ENCODE measurements around the gene CNGA1.
"Not testable (repeated sequence)": the region's sequence is repeated elsewhere in the genome, so short reads cannot be mapped to it uniquely, and the experiment has no call there.

Gene CNGA1

GRCh38 chr4:48012824-48013223 is 3.7 kb downstream of the CNGA1 start:
- peak overlapping the region; percentile 92 for H3K27ac ChIP-seq (ENCODE audit: low read depth, low read length)

GRCh38 chr4:48011722-48012121 is 4.8 kb downstream of the CNGA1 start:
- peak overlapping the region; percentile 92 for H3K27ac ChIP-seq (ENCODE audit: low read depth, low read length)
- H3K4me3 ChIP-seq (ENCODE audit: low read depth, low read length) = peak overlapping the region; percentile 37; the same call in 1 of the 2 replicates
- peaks cover 15% of the 10 kb centered on the region for H3K4me1 ChIP-seq (ENCODE audit: control insufficient read depth, insufficient read depth, low read length)
- no peaks in the 10 kb centered on the region for H3K27me3 ChIP-seq (ENCODE audit: control insufficient read depth, insufficient read depth, low read length)
- H3K9me3 ChIP-seq (ENCODE audit: control insufficient read depth, insufficient read depth, low read length) = peaks cover 42% of the 10 kb centered on the region
- H3K36me3 ChIP-seq (ENCODE audit: control insufficient read depth, insufficient read depth, low read length) = peaks cover 16% of the 10 kb centered on the region
- no peak overlapping the region for H3K9ac ChIP-seq (ENCODE audit: low read depth, low read length)

More at GRCh38 chr4:48012824-48013223, 3.7 kb downstream of the CNGA1 start:
- peaks cover 15% of the 10 kb centered on the region for H3K4me1 ChIP-seq (ENCODE audit: control insufficient read depth, insufficient read depth, low read length)
- H3K9me3 ChIP-seq (ENCODE audit: control insufficient read depth, insufficient read depth, low read length) = peaks cover 31% of the 10 kb centered on the region
- peaks cover 16% of the 10 kb centered on the region for H3K36me3 ChIP-seq (ENCODE audit: control insufficient read depth, insufficient read depth, low read length)
- peaks cover 3% of the 10 kb centered on the region for H3K27me3 ChIP-seq (ENCODE audit: control insufficient read depth, insufficient read depth, low read length)
- H3K4me3 ChIP-seq (ENCODE audit: low read depth, low read length) = no peak overlapping the region
- H3K9ac ChIP-seq (ENCODE audit: low read depth, low read length) = no peak overlapping the region

GRCh38 chr4:48010906-48011305 is 5.6 kb downstream of the CNGA1 start:
- H3K4me3 ChIP-seq (ENCODE audit: low read depth, low read length); H3K27me3 ChIP-seq (ENCODE audit: control insufficient read depth, insufficient read depth, low read length); H3K9ac ChIP-seq (ENCODE audit: low read depth, low read length); H3K27ac ChIP-seq (ENCODE audit: low read depth, low read length): not testable (repeated sequence)
- Histone ChIP-seq H3K9me3 (ENCODE audit: control insufficient read depth, insufficient read depth, low read length) (peaks cover 50% of the 10 kb centered on the region), H3K36me3 (ENCODE audit: control insufficient read depth, insufficient read depth, low read length) (peaks cover 16% of the 10 kb centered on the region), H3K4me1 (ENCODE audit: control insufficient read depth, insufficient read depth, low read length) (peaks cover 15% of the 10 kb centered on the region)

GRCh38 chr4:48008021-48008596 is 8.4 kb downstream of the CNGA1 start:
- Histone ChIP-seq H3K9me3 (ENCODE audit: control insufficient read depth, insufficient read depth, low read length) (peaks cover 64% of the 10 kb centered on the region), H3K36me3 (ENCODE audit: control insufficient read depth, insufficient read depth, low read length) (peaks cover 16% of the 10 kb centered on the region), H3K27ac (ENCODE audit: low read depth, low read length) (no peak overlapping the region), H3K4me3 (ENCODE audit: low read depth, low read length) (no peak overlapping the region), H3K4me1 (ENCODE audit: control insufficient read depth, insufficient read depth, low read length) (peaks cover 15% of the 10 kb centered on the region), H3K27me3 (ENCODE audit: control insufficient read depth, insufficient read depth, low read length) (no peaks in the 10 kb centered on the region), H3K9ac (ENCODE audit: low read depth, low read length) (no peak overlapping the region)

GRCh38 chr4:48005781-48006180 is 10.7 kb downstream of the CNGA1 start:
- Histone ChIP-seq H3K27me3 (ENCODE audit: control insufficient read depth, insufficient read depth, low read length) (no peaks in the 10 kb centered on the region), H3K9ac (ENCODE audit: low read depth, low read length) (no peak overlapping the region), H3K27ac (ENCODE audit: low read depth, low read length) (no peak overlapping the region), H3K9me3 (ENCODE audit: control insufficient read depth, insufficient read depth, low read length) (peaks cover 63% of the 10 kb centered on the region), H3K36me3 (ENCODE audit: control insufficient read depth, insufficient read depth, low read length) (peaks cover 16% of the 10 kb centered on the region), H3K4me1 (ENCODE audit: control insufficient read depth, insufficient read depth, low read length) (no peaks in the 10 kb centered on the region), H3K4me3 (ENCODE audit: low read depth, low read length) (no peak overlapping the region)

GRCh38 chr4:48003568-48003967 is 12.9 kb downstream of the CNGA1 start:
- not testable (repeated sequence) for H3K4me1 ChIP-seq (ENCODE audit: control insufficient read depth, insufficient read depth, low read length); H3K27ac ChIP-seq (ENCODE audit: low read depth, low read length); H3K9ac ChIP-seq (ENCODE audit: low read depth, low read length); H3K27me3 ChIP-seq (ENCODE audit: control insufficient read depth, insufficient read depth, low read length); H3K36me3 ChIP-seq (ENCODE audit: control insufficient read depth, insufficient read depth, low read length); H3K4me3 ChIP-seq (ENCODE audit: low read depth, low read length)
- H3K9me3 ChIP-seq (ENCODE audit: control insufficient read depth, insufficient read depth, low read length) = peaks cover 55% of the 10 kb centered on the region

- Histone ChIP-seq H3K36me3 (ENCODE audit: control insufficient read depth, insufficient read depth, low read length) (no peaks in the 10 kb centered on the region), H3K27ac (ENCODE audit: low read depth, low read length) (no peak overlapping the region), H3K4me3 (ENCODE audit: low read depth, low read length) (no peak overlapping the region), H3K9ac (ENCODE audit: low read depth, low read length) (no peak overlapping the region), H3K27me3 (ENCODE audit: control insufficient read depth, insufficient read depth, low read length) (no peaks in the 10 kb centered on the region), H3K4me1 (ENCODE audit: control insufficient read depth, insufficient read depth, low read length) (no peaks in the 10 kb centered on the region), H3K9me3 (ENCODE audit: control insufficient read depth, insufficient read depth, low read length) (peaks cover 48% of the 10 kb centered on the region)
Observed at GRCh38 chr4:48002267-48002666, 14.2 kb downstream of the CNGA1 start.

- Histone ChIP-seq H3K27me3 (ENCODE audit: control insufficient read depth, insufficient read depth, low read length) (no peaks in the 10 kb centered on the region), H3K9me3 (ENCODE audit: control insufficient read depth, insufficient read depth, low read length) (peaks cover 50% of the 10 kb centered on the region), H3K27ac (ENCODE audit: low read depth, low read length) (no peak overlapping the region), H3K36me3 (ENCODE audit: control insufficient read depth, insufficient read depth, low read length) (no peaks in the 10 kb centered on the region), H3K4me1 (ENCODE audit: control insufficient read depth, insufficient read depth, low read length) (no peaks in the 10 kb centered on the region), H3K9ac (ENCODE audit: low read depth, low read length) (no peak overlapping the region), H3K4me3 (ENCODE audit: low read depth, low read length) (no peak overlapping the region)
Observed at GRCh38 chr4:47996021-47996420, 20.5 kb downstream of the CNGA1 start.

- H3K4me1 ChIP-seq (ENCODE audit: control insufficient read depth, insufficient read depth, low read length) = not testable (repeated sequence)
Observed at GRCh38 chr4:47992475-47992874, 24.0 kb downstream of the CNGA1 start.

GRCh38 chr4:47990145-47990544 is 26.3 kb downstream of the CNGA1 start:
- no peaks in the 10 kb centered on the region for H3K36me3 ChIP-seq (ENCODE audit: control insufficient read depth, insufficient read depth, low read length)
- H3K27ac ChIP-seq (ENCODE audit: low read depth, low read length) = no peak overlapping the region
- no peaks in the 10 kb centered on the region for H3K27me3 ChIP-seq (ENCODE audit: control insufficient read depth, insufficient read depth, low read length)
- no peak overlapping the region for H3K9ac ChIP-seq (ENCODE audit: low read depth, low read length)
- no peaks in the 10 kb centered on the region for H3K4me1 ChIP-seq (ENCODE audit: control insufficient read depth, insufficient read depth, low read length)
- peaks cover 27% of the 10 kb centered on the region for H3K9me3 ChIP-seq (ENCODE audit: control insufficient read depth, insufficient read depth, low read length)
- H3K4me3 ChIP-seq (ENCODE audit: low read depth, low read length) = no peak overlapping the region

More at GRCh38 chr4:47992475-47992874, 24.0 kb downstream of the CNGA1 start:
- not testable (repeated sequence) for H3K4me3 ChIP-seq (ENCODE audit: low read depth, low read length); H3K27ac ChIP-seq (ENCODE audit: low read depth, low read length); H3K27me3 ChIP-seq (ENCODE audit: control insufficient read depth, insufficient read depth, low read length); H3K9ac ChIP-seq (ENCODE audit: low read depth, low read length); H3K36me3 ChIP-seq (ENCODE audit: control insufficient read depth, insufficient read depth, low read length)
- peaks cover 42% of the 10 kb centered on the region for H3K9me3 ChIP-seq (ENCODE audit: control insufficient read depth, insufficient read depth, low read length)

GRCh38 chr4:47974566-47974965 is 41.9 kb downstream of the CNGA1 start:
- no peaks in the 10 kb centered on the region for H3K4me1 ChIP-seq (ENCODE audit: control insufficient read depth, insufficient read depth, low read length)
- no peaks in the 10 kb centered on the region for H3K36me3 ChIP-seq (ENCODE audit: control insufficient read depth, insufficient read depth, low read length)
- no peak overlapping the region for H3K27ac ChIP-seq (ENCODE audit: low read depth, low read length)
- H3K4me3 ChIP-seq (ENCODE audit: low read depth, low read length) = no peak overlapping the region
- H3K27me3 ChIP-seq (ENCODE audit: control insufficient read depth, insufficient read depth, low read length) = no peaks in the 10 kb centered on the region
- H3K9me3 ChIP-seq (ENCODE audit: control insufficient read depth, insufficient read depth, low read length) = no peaks in the 10 kb centered on the region
- no peak overlapping the region for H3K9ac ChIP-seq (ENCODE audit: low read depth, low read length)
